Activated naive CD4-positive, alpha-beta T cell treated with anti-CD3 and anti-CD28 coated beads, Interleukin-2, amount 50 U/mL, for 72 hours (primary cell): ENCODE data around the gene FTO. TPM values are rescaled to one million over a fixed set of nuclear protein-coding genes. Genes with fewer than 3 reads are reported as not detected.

Experiments
- ATAC-seq, 2 donors: fragments of 150-1000 bp; cut with Tn5 transposase; 2 replicates each; pipeline ENCODE4 v1.10.0; 2021; ENCODE audit warnings: mild to moderate bottlenecking in 2 of 2, moderate library complexity in 2 of 2
- DNase-seq, 2 donors: peaks; one replicate each; pipeline ENCODE4 v3.0.0; 2021 to 2022; ENCODE audit warnings: low spot score in 2 of 2
- H3K27ac Mint-ChIP-seq, 2 donors: one replicate each; pipeline ENCODE4 v1.8.0; 2022; ENCODE audit warnings: mild to moderate bottlenecking in 2 of 2, mixed read lengths in 2 of 2
- H3K36me3 Mint-ChIP-seq, 2 donors: one replicate each; pipeline ENCODE4 v1.8.0; 2022; ENCODE audit warnings: mixed read lengths in 2 of 2
- H3K9me3 Mint-ChIP-seq, 2 donors: one replicate each; pipeline ENCODE4 v1.8.0; 2022; ENCODE audit warnings: mixed read lengths in 2 of 2
- total RNA-seq, 2 donors: library from RNA; stranded (reverse); gene quantifications; one replicate each; pipeline ENCODE4 v1.2.3, GENCODE V29; 2022

FTO gene
- total RNA-seq, 2 donors from 2014 or later, result 57.5 to 63.1 TPM

DNA sequence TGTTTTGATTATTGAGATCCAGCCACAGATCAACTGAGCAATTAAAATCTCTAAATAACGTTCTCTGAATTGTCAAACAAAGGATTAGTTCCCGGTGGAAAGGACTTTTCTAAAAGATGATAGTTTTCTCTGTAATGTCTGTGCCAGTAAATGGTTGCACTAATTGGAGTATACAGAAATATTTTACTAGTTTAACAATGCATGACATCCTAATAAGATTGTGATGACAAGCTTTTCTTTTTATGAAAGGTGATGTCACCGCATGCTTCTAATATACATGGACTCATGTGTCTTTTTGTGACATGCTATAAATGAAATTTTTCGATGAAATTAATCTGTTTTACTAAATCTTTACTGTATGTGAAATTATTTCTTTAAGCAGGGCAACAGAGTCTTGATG, 371.5 kb downstream of the FTO start:
- ATAC-seq (no peak), DNase-seq (no peak)
- H3K9me3 Mint-ChIP-seq, result no peaks in the 10 kb centered on the region
- no peak overlapping the region for H3K27ac Mint-ChIP-seq
- no peaks in the 10 kb centered on the region for H3K36me3 Mint-ChIP-seq

DNA sequence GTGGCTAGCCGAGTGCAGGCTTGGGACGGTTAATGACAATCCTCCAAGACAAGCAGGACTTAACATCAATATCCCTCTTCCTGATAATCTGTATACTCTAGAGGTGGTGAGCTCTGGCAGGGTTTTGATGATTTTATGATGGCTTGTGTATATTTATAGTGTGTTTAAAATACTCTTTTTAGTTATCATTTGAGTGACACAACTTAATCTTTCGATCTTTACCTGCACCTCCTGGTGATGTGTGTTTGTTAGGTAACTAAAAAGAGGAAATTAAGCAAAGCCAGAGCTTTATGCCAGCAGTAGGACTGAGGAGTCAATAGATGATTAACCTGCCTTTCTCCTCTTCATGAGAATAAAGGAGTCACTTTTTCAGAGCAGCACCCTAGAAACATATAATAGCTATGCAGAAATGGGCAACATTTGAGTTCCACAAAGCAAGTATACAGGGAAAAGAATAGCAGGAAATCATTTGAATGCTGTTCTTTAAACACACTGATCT, 372.1 kb downstream of the FTO start:
- ATAC-seq, result no peak
- DNase-seq, result no peak
- no peak overlapping the region for H3K27ac Mint-ChIP-seq
- H3K9me3 Mint-ChIP-seq, result no peaks in the 10 kb centered on the region
- no peaks in the 10 kb centered on the region for H3K36me3 Mint-ChIP-seq

GRCh38 chr16:54077050-54077821, 373.3 kb downstream of the FTO start:
- DNase-seq (no peak), ATAC-seq (no peak)
- Mint-ChIP-seq H3K9me3 (no peaks in the 10 kb centered on the region), H3K36me3 (no peaks in the 10 kb centered on the region), H3K27ac (no peak overlapping the region)

DNA sequence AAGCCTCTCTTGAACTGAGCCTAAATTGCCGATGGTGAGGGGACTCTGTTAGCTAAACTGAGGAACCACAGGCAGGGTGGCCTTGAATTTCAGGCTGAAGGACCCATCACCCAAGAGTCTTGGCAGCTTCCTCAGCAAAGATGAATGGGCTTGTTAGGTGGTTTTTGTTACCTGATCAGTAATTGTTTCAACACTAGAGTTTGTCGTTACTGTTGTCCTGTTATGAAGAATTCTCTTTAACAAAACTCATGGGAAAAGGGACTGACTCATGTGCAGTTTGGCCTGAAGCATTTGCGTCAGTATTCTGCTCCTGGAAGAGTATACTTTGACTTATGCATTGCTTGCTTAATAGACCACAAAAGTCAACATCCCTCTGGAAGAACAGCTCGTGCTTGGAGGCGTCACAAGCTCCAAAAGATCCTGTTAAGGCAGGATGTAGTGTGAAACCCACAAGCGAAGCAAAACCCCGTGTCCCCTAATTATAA, 376.6 kb downstream of the FTO start:
- Mint-ChIP-seq H3K9me3 (peaks cover 0 to 3% of the 10 kb centered on the region in 2 donors), H3K27ac (no peak overlapping the region), H3K36me3 (peaks cover 0 to 9% of the 10 kb centered on the region in 2 donors)
- DNase-seq (no peak), ATAC-seq (no peak)

DNA sequence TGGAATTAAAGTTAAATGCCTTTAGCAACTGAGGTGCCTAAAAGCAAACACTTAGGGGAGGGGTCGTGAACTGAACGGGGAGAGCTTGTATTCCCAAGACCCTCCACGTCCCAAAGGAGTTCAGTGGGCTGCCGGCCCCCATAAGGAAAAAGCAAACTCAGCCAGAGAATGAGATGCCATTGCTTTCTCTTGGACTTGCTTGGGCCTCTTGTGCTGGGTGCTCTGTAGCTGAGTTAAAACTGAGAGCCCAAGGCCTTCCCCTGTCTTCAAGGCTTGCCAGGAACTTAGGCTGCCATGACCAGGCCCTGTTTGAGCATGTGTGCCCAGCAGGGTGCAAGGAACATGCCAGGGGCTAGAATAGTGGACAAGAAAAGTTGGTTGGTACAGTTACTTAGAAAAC, 382.8 kb downstream of the FTO start:
- Mint-ChIP-seq H3K27ac (no peak overlapping the region), H3K9me3 (peaks cover 3 to 9% of the 10 kb centered on the region in 2 donors), H3K36me3 (peaks cover 5 to 13% of the 10 kb centered on the region in 2 donors)
- ATAC-seq (no peak), DNase-seq (no peak)

DNA sequence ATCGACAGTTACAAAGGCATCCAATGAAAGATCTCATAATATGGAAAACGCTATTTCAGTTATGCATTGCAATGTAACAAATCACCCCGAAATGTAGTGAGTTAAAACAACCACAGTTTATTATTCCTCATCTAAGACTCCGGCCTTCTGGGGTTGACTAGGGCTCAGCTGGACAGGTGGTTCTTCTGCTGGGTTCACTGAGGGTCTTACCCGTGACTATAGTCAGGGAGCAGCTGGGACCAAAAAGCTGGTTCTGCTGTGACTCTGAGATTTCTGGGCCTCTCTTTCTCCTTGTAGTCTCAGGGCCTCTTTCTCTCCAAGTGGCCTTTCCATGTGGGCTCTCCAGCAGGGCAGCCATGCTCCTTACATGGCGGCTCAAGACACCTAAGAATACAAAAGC, 386.6 kb downstream of the FTO start:
- Mint-ChIP-seq H3K9me3 (peaks cover 3 to 14% of the 10 kb centered on the region in 2 donors), H3K36me3 (peaks cover 21 to 26% of the 10 kb centered on the region in 2 donors), H3K27ac (peak overlapping the region in 1 of 2 donors; percentile 9)
- DNase-seq (no peak), ATAC-seq (no peak)

GRCh38 chr16:54093281-54093680, 389.3 kb downstream of the FTO start:
- Mint-ChIP-seq H3K9me3 (peaks cover 3 to 14% of the 10 kb centered on the region in 2 donors), H3K36me3 (peaks cover 26 to 32% of the 10 kb centered on the region in 2 donors), H3K27ac (no peak overlapping the region)
- ATAC-seq (no peak), DNase-seq (no peak)

DNA sequence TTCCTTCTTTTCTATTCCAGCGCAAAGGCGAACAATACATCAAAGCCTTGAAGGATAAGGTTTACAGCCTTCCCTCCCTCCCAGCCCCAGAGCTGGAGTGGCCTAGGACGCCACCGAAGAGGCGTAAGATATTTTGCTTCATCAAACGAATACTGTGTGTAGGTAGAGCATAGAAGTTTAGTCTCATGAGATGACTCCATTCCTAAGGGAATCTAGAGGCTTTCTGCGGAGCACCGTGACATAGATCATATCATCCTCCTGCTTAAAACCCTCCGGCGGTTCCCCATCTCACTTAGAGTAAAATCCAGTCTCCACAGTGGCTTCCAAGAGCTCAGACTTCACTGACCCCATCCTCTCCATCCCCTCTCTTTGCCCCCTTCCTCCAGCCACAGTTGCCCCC, 390.7 kb downstream of the FTO start:
- Mint-ChIP-seq H3K27ac (no peak overlapping the region), H3K36me3 (peaks cover 26 to 32% of the 10 kb centered on the region in 2 donors), H3K9me3 (peaks cover 3 to 9% of the 10 kb centered on the region in 2 donors)
- DNase-seq (no peak), ATAC-seq (no peak)

DNA sequence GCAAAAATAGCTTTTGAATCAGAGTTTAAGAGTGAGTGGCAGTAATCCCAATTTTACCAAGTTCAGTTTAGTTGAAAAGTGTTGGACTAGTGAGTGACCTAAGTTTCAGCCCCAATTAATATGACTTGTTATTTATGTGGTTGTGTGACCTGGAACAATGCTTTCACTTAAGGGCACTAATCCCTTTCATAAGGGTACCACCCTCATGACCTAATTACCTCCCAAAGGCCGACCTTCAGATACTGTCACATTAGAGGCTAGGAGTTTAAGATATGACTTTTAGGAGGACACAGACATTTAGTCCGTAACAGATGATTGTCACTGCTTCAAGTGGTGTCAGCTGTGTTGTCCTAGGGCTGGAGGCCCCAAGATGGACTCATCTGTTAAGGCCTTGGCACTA, 392.7 kb downstream of the FTO start:
- peaks cover 0 to 9% of the 10 kb centered on the region in 2 donors for H3K9me3 Mint-ChIP-seq
- peaks cover 21 to 28% of the 10 kb centered on the region in 2 donors for H3K36me3 Mint-ChIP-seq
- DNase-seq (no peak), ATAC-seq (no peak)
- H3K27ac Mint-ChIP-seq, result no peak overlapping the region

DNA sequence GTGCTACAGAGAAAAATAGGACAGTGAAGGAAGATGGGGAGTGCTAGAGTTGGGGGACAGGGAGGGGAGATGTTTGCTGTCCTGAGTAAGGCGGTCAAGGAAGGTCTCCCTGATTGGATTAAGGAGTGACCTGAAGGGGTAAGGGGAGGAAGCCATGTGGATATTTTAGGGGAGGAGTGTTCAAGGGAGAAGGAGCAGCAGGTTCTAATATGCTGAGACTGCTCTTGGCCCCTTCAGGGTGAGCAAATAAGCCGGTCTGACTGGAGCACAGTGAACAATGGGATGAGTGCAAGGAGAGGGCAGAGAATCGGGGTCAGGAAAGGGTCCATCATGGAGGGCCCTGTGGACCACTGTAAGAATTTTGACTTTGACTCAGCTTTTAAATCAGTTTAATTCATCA, 393.8 kb downstream of the FTO start:
- ATAC-seq (no peak), DNase-seq (no peak)
- Mint-ChIP-seq H3K36me3 (peaks cover 21 to 28% of the 10 kb centered on the region in 2 donors), H3K9me3 (peaks cover 0 to 9% of the 10 kb centered on the region in 2 donors), H3K27ac (no peak overlapping the region)

GRCh38 chr16:54098247-54098646, 394.3 kb downstream of the FTO start:
- ATAC-seq (no peak), DNase-seq (no peak)
- Mint-ChIP-seq H3K36me3 (peaks cover 21 to 28% of the 10 kb centered on the region in 2 donors), H3K9me3 (peaks cover 0 to 9% of the 10 kb centered on the region in 2 donors), H3K27ac (no peak overlapping the region)

GRCh38 chr16:54099627-54100026, 395.7 kb downstream of the FTO start:
- peaks cover 0 to 9% of the 10 kb centered on the region in 2 donors for H3K9me3 Mint-ChIP-seq
- DNase-seq (no peak), ATAC-seq (no peak)
- peaks cover 15 to 16% of the 10 kb centered on the region in 2 donors for H3K36me3 Mint-ChIP-seq
- no peak overlapping the region for H3K27ac Mint-ChIP-seq

GRCh38 chr16:54102888-54103866, 399.2 kb downstream of the FTO start:
- ATAC-seq (no peak), DNase-seq (no peak)
- no peak overlapping the region for H3K27ac Mint-ChIP-seq
- no peaks in the 10 kb centered on the region for H3K36me3 Mint-ChIP-seq
- no peaks in the 10 kb centered on the region for H3K9me3 Mint-ChIP-seq

DNA sequence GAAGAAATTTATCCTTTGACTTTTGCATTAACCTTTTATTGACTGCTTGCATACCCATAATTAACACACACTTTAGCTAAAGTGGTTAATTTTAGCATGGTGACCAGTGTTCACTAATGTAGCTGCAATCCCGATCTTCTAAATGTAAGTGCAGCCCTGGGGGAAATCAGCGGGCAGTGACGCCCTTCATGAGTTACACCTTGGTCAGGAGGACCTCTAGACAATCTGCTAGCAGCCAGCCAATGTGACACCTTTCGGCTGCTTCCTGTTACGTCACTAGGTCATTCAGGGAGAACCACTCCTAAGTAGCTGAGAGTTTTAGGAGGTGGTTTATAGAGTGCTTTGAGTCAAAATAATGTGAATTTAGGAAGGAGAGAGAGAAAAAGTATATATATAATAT, 402.1 kb downstream of the FTO start:
- DNase-seq (no peak), ATAC-seq (no peak)
- Mint-ChIP-seq H3K27ac (no peak overlapping the region), H3K9me3 (no peaks in the 10 kb centered on the region), H3K36me3 (no peaks in the 10 kb centered on the region)

DNA sequence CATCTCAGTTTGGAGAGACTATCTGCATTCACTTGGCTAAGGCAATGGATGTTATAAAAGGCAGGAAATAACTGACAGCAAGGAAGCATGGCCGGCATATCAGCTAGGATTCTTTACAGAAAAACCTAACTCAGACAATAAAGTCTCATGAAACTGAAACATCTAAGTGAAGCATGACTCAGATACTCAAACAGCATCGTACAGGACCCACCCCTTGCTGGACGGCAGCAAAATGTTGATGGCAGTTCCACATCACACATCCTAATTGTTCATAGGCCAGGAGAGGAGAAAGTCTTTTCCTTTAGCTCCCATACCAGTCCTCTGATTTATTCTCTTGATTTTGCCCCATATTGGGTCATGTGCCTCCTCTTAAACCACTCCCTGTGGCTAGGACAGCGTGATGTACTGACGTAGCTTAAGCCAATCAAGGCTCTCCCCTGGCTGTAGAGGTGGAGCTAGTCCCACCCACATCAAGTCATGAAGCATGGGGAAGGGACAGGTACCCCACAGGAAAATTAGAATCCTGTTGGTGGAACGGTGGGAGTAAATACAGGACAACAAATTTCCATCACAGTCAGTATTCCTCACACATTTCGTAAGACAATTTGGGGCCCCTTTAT, 403.7 kb downstream of the FTO start:
- DNase-seq, result no peak
- no peaks in the 10 kb centered on the region for H3K36me3 Mint-ChIP-seq
- no peak for ATAC-seq
- no peak overlapping the region for H3K27ac Mint-ChIP-seq
- H3K9me3 Mint-ChIP-seq, result no peaks in the 10 kb centered on the region
